NCI-H146 treated with DMSO at 0.1 percent for 48 hours (cell line): Measurements from ENCODE around the gene MLXIP.

ENCODE experiments used
- DNase-seq: peaks from one replicate; lab custom pipeline; 2025; ENCODE audit not compliant: unreplicated experiment; lab: John Stamatoyannopoulos, UW

MLXIP gene

GRCh38 chr12:122124370-122124769 lies 45.8 kb downstream of the MLXIP start:
- DNase-seq: no peak

DNA sequence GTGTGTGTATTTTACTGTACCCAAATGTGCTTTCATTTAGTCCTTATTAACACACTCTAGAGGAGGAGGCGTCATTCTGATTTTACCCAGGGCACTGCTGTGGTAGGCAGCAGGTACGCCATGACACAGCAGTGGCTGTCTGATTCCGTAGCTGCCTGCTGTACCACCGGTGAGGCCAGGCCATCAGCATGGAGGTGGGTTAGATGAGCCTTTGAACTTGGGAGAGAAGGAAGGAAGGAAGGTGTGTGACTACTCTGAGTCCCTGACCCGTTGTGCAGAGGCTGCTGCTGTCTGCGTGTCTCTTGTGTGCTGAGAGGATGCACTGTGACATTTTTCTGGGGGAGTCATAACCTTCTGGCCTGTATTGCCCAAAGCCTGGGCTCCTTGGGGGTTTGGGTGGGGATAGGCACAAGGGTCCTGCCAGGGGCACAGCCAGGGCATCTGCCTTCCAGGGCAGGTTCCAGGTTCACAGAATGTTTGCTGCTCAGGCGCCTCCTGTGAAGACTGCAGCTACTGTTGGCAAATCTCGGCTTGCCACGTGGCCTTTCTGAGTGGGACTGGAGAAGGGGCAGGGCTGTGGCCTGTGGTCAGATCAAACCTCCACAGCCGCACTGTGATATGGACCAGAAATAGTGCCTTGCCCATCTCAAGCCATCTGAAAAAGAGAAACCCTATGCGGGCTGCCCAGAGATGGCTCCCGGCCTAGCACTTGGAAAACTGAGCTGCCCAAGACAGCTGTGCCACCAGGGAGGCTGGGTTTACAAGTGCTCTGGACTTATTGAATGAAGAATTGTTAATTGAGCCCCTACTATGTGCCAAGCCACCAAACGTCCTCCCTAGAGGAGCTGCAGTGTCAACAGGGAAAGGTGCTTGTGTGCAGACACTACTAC lies 47.1 kb downstream of the MLXIP start:
- DNase-seq: no peak

- DNase-seq: no peak
Observed at GRCh38 chr12:122126342-122126635, 47.7 kb downstream of the MLXIP start.

- DNase-seq: no peak
Observed at GRCh38 chr12:122126713-122127597, 48.4 kb downstream of the MLXIP start.

GRCh38 chr12:122127839-122128238 lies 49.3 kb downstream of the MLXIP start:
- no peak for DNase-seq

DNA sequence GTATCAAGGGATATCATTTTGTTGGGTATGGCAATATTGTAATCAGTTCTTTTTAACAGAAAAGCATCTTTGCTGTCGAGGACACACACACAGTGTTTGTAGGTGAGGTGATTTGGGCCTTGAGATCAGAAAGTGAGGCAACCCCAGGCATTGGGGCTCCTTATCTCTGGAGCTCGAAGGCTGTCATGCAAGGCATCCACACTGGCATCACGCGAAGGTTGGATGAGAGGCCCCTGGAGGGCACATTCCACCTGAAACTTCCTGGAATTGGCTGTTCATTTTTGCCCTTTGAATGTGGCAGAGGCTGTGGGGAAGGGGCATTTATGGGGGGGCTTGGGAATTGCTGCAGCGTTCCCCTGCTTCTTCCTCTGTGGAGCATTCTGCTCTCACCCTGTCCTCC lies 49.9 kb downstream of the MLXIP start:
- DNase-seq: no peak

- DNase-seq: no peak
Observed at GRCh38 chr12:122129131-122129530, 50.6 kb downstream of the MLXIP start.

- no peak for DNase-seq
Observed at GRCh38 chr12:122130150-122130549, 51.6 kb downstream of the MLXIP start.

- no peak for DNase-seq
Observed at GRCh38 chr12:122133192-122133950, 54.8 kb downstream of the MLXIP start.

DNA sequence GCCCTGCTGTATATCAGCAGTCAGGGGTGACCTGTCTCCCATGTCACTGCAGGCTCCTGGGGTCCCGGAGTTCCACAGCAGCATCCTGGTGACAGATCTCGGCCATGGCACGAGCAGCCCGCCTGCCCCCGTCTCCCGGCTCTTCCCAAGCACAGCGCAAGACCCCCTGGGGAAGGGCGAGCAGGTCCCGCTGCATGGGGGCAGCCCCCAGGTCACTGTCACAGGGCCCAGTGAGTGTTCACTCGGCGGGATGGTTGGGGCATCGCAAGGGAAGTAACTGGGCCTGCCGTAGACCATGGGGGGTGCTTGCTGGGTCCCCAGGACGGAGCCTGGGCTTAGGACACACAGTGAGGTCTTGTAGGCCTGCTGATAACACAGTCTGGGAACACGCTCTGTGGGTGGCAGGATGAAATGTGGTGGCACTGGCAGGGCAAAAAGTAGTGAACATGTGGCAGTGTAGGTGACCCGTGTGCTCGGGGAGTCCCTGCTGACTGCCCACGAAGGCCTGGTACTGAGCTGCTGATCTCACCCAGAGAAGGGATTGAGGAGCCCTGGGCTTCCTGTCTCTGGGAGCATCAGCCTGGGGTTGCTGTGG lies 57.0 kb downstream of the MLXIP start:
- no peak for DNase-seq

DNA sequence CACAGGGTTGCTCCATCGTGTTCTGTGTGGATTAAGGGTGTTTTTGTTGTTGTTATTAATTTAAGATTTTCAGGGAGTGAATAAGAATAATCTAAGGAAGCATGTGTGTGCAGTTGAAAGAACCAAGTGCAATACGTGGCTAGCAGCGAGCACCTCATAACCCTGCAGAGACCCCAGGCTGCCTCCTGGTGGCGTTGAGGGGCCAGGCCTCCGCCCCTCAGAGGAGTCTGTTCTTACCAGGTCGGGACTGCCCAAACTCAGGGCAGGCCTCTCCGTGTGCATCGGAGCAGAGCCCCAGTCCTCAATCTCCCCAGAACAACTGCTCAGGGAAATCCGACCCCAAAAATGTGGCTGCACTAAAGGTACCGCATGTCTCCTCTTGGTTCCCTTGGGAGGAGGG lies 58.7 kb downstream of the MLXIP start:
- DNase-seq: no peak

GRCh38 chr12:122137681-122138080 lies 59.1 kb downstream of the MLXIP start:
- DNase-seq: no peak

DNA sequence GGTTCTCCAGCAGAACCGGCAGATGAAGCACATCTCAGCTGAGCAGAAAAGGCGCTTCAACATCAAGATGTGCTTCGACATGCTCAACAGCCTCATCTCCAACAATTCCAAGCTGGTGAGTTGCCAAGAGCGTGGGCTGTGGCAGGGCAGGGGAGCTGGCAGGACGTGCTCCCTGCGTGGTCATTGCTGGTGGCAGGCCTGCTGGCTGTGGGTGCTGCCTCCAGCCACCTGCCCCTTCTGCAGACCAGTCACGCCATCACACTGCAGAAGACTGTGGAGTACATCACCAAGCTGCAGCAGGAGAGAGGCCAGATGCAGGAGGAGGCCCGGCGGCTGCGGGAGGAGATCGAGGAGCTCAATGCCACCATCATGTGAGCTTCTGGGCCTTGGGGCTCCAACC lies 59.6 kb downstream of the MLXIP start:
- DNase-seq: no peak

DNA sequence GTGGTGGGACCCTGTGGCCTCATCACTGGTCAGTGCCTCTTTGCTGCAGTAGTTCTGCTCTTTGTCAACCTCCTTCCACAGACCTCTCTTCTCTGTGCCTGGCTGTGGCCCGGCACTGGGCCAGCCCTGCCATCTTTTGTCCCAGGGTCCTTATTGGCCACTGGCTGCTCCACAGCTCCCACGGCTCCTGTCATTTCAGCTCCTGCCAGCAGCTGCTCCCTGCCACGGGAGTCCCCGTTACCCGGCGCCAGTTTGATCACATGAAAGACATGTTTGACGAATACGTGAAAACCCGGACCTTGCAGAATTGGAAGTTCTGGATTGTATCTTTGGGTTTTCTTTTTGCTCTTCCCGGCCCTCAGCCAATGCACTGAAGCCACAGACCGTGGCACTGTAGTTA lies 60.1 kb downstream of the MLXIP start:
- no peak for DNase-seq

DNA sequence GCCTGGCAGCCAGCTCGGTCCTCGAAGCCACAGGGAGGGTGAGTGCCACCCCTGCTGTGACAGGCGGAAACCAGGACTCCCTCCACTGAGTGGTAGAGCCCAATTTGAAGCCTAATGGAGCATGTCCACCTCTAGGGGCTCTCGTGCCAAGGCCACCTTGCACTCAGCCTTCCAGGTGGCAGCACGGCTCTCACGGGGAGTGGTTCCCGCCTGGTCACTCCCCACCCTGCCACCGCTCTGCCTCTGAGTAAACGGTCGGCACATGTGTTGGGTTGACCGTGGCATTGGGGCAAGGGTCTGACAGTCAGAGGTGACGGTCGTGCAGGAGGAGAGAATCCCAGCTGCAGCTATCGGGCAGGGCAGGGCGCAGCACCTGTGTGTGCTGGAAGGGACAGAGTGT lies 60.7 kb downstream of the MLXIP start:
- DNase-seq: no peak

DNA sequence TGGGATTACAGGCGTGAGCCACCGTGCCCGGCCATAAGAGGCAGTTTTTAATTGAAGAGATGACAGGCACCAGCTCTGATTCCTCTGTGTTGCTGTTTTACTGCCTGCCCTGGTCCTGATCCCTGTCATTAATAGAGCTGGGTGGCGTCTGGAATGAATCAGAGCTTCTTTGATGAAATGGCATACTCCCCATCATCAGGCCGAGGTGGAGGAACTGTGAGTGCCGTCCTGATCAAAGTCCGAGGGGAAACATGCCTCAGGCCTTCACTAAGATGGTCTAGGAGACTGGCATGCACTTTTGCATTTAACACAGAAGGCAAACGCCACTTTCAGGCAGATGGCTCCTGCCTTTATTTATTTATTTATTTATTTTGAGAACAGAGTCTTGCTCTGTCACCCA lies 61.4 kb downstream of the MLXIP start:
- no peak for DNase-seq

- DNase-seq: no peak
Observed at GRCh38 chr12:122140467-122141257, 62.1 kb downstream of the MLXIP start.

DNA sequence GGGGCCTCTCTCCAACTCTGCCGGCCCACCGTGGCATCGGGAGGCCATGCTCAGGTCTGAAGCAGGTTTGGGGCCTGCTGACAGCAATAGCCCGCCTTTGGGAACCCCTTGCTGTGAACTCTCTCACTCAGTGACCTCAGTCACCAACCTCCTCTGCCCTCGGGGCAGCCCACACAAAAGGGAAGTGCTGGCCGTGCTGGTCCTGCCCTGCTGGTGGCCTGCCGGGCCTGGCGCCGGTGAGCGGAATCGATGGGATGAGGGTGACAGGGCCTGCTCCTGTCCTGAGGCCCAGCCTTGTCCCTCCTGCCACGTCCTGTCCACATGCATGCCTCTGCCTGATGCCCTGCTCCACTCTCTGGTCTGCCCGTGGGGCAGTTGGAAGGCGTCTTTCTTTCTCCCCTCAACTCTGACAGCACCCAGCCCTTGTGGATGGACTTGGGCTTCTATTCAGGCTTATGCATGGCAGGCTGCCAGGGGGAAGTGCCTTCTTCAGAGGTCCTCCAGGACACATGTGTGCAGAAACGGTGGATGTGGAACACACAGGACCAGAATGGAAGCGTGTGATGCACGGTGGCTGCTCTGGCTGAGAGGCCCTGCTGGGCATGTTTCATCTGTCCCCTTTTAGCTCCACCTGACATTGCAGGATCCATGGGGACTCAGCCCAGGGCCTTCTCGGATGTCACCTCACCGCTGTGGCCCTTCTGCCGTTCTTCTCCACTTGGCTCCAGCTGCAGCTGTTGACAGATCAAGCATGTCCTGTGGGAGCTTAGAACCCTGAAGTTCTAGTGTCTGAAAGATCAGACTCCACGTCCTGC lies 63.6 kb downstream of the MLXIP start:
- no peak for DNase-seq

- DNase-seq: no peak
Observed at GRCh38 chr12:122142857-122143256, 64.3 kb downstream of the MLXIP start.

GRCh38 chr12:122144885-122145284 lies 66.3 kb downstream of the MLXIP start:
- no peak for DNase-seq
